Stimulated activated CD8-positive, alpha-beta memory T cell treated with anti-CD3 and anti-CD28 coated beads, Interleukin-7, amount 100 ng/mL, for 24 hours (primary cell): ENCODE results near the gene PDE9A.
"Not testable (repeated sequence)": the region's sequence is repeated elsewhere in the genome, so short reads cannot be mapped to it uniquely, and the experiment has no call there.

Experiments
- DNase-seq: peaks from one replicate; pipeline ENCODE4 v3.0.0-alpha.2; 2020; ENCODE audit warnings: low read depth

Gene PDE9A

GRCh38 chr21:42801616-42802015 is 148.2 kb downstream of the PDE9A start:
- not testable (repeated sequence) for DNase-seq

DNA sequence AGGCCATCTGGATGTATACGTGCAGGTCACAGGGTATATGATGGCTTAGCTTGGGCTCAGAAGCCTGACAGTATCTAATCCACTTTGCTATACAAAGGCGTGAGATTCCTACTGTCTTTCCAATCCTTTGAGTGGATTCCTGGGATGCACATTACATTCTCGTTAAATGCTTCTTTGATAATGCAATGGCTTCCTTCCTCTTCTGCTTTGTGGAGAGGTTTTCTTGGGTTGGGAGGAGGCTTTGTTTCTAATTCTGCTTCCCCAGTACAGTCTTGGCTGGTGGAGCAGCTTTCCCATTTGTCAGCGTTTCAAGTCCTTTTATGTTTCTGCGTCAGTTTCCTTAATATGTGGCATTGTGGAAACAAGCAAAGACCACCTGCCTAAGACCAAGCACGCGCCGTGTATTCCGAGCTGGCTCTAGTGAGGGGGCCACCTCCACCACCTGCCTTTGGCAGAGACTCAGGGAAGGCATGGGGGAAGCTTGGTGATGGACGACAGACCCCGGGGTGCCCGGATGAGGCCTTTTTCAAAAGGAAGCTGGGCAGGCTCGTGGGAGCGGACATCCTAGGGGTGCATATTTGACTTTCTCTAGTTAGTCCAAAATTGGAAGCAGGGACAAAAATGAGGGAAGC is 153.2 kb downstream of the PDE9A start:
- DNase-seq, result no peak

- DNase-seq, result not testable (repeated sequence)
These were observed 154.0 kb downstream of the PDE9A start for GRCh38 chr21:42807293-42807895.

GRCh38 chr21:42807938-42808613 is 154.7 kb downstream of the PDE9A start:
- no peak for DNase-seq

- DNase-seq, result no peak
These were observed 155.8 kb downstream of the PDE9A start for GRCh38 chr21:42809171-42809570.

DNA sequence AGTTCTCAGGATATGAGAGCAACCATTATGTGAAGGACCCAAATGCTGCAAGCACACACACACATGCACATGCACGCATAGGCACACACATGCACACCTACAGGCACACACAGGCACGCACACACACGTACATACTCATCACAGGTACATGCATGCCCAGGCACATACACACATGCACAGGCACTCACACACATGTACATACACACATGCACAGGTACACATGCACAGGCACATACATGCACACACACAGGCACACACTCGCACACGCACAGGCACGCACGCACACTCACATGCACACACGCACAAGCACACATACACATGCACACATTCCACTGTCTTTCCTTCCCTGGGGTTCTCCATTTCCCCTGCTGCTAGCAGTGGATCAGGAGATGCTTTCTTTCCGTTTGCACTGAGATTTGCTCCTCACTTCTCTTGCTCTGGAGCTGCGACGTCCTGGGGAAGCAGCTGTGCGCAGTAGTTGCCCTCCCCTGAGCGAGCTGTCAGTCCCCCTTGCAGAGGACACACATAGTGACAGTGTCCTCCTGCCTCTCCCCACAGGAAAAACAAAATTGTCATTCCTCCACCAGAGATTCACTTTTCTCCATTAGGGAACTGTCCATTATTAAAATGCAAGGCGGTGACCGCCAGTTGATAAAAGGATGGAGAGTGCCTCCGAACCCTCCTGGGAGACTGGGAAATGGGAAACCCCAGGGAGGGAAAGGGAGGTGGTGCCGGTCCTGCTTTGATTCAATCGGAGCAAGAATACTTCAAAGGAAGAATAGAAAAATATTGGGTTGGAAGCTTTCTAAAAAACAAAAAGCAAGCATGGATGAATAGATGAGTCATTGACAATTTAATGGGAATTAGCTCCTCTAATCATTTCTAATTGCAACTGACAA is 156.4 kb downstream of the PDE9A start:
- no peak for DNase-seq

DNA sequence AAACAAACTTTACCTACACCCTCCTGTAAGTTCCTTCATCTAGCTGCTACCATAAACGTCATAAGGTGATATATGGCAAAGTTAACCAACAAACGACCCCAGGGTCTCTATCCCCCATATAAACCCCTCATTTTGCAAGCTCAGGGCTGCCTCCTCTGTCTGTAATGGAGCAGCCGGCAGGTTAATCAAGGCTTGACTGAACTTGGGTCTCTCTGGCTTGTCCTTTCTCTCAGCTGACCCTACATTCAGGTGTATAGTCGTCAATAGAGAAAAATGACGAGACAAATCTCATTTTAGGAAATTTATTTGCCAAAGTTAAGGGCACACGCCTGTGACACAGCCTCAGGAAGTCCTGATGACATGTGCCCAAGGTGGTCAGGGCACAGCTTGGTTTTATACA is 158.5 kb downstream of the PDE9A start:
- no peak for DNase-seq

DNA sequence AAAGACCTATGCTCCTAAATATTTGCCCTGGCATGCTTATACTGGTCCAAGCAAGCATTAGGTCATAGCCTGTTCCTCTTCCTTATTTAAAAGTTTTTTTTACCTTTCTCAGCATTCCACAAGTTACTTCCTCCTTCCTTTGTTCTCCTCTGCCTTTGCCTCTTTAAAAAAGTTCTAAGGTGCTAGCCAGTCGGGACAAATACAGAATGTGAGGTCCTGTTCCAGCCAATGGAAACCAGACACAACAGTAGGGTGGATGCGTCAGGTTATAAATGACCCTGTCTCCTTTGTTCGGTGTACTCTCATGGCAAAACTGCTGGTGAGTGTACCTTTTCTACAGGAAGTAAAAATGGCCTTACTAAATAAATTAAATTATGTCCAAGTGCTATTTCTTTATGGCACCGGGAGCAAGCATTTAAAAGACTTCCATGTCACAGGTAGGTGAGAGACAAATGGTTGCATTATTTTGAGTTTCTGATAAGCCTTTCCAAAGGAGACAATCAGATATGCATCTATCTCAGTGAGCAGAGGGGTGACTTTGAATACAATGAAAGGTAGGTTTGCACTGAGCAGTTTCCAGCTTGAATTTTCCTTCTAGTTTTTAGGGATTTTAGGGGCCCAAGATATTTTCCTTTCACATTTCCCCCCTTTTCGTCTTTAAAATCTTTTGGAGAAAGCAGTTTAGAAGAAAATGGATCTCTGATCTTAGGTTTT is 159.3 kb downstream of the PDE9A start:
- not testable (repeated sequence) for DNase-seq

GRCh38 chr21:42815217-42815616 is 161.8 kb downstream of the PDE9A start:
- DNase-seq, result no peak

DNA sequence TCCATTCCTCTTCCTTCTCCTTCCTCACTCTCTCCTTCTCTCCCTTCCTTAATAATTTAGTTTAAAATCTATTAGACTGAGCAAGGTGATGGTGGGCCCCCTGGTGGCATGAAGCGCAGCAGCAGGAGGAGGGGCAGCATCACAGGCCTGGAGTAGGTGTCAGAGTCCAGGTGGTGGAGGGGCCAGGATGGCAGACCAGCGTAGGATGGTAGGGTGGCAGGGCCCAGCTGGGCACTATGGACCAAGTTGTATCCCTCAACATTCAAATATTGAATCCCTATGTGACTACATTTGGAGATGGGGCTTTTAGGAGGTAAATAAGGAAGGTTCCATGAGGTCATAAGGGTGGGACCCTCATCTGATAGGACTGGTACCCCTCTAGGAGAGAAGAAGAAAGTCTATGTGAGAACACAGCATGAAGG is 164.9 kb downstream of the PDE9A start:
- no peak for DNase-seq

DNA sequence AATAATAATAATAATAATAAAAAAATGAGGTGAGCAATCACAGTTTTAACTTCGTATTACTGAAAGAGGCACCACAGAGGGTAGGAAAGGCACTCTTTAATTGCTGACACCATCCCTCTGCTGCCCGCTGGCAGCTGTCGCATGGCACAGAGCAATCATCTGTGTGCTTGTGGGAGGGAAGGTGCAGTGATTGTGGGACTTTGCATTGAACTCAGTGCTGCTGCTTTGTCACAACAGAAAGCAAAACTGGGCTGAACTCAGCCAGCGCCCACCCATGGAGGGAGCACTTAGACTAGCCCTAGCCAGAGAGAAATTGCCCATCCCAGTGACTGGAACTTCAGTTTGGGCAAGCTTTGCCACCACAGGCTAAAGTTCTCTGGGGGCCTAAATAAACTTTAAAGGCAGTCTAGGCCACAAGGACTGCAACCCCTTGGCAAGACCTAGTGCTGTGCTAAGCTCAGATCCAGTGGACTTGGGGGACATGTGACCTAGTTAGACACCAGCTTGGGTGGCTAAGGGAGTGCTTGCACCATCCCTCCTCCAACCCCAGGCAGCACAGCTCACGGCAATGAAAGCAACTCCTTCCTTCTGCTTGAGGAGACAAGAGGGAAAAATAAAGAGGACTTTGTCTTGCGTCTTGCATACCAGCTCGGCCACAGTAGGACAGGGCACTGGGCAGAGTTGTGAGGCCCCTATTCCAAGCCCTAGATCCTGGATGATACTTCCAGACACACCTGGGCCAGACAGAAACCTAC is 166.6 kb downstream of the PDE9A start:
- DNase-seq, result no peak

DNA sequence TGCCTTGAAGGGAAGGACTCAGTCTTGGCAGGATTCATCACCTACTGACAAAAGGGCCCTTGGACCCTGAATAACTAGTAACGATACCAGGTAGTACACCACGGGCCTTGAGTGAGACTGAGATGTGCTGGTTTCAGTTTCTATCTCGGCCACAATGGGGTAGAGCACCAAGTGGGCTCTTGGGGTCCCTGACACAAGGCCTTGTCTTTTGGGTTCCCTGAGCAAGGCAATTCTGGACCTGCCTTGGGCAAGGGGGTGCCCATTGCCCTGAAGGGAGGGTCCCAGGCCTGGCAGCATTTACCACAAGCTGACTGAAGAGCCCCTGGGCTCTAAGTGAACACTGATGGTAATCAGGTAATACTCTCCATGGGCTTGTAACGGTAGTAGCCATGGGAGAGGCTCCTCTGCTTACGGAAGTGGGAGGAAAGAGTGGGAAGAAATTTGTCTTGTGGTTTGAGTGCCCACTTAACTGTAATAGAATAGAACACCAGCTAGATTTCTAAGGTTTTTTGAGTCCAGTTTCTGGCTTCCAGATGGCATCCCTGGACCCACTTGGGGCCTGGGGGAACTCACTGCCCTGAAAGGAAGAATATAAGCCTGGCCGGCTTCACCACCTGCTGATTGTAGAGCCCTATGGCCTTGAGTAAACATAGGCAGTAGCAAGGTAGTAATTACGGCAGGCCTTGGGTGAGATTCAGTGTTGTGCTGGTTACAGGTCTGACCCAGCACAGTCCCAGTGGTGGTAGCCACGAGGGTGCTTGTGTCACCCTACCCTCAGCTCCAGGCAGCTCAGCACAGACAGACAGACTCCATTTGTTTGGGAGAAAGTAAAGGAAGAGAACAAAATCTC is 167.4 kb downstream of the PDE9A start:
- no peak for DNase-seq
